BLaER1 treated with 17β-estradiol and CSF1 and Interleukin-3, amounts not matched to agents 10 nM and 100 nM (cell line): ENCODE data around the gene DCC.

Experiments used
- H3K27ac ChIP-seq, 11 experiments: shearing (Covaris generic); formaldehyde crosslinking; 2 replicates each; pipeline ENCODE4 v1.8.1; 2022
- H3K27me3 ChIP-seq, 11 experiments: shearing (Covaris generic); formaldehyde crosslinking; 2 replicates each; pipeline ENCODE4 v1.8.1; 2022
- H3K36me3 ChIP-seq, 11 experiments: shearing (Covaris generic); formaldehyde crosslinking; 2 replicates each; pipeline ENCODE4 v1.8.1; 2022
- H3K4me1 ChIP-seq, 10 experiments: shearing (Covaris generic); formaldehyde crosslinking; 2 replicates each; pipeline ENCODE4 v1.8.1; 2022
- H3K4me2 ChIP-seq, 11 experiments: shearing (Covaris generic); formaldehyde crosslinking; 2 replicates each; pipeline ENCODE4 v1.8.1; 2022
- H3K4me3 ChIP-seq, 10 experiments: shearing (Covaris generic); formaldehyde crosslinking; 2 replicates each; pipeline ENCODE4 v1.8.1; 2022
- H3K9ac ChIP-seq, 11 experiments: shearing (Covaris generic); formaldehyde crosslinking; 2 replicates each; pipeline ENCODE4 v1.8.1; 2022
- H3K9me3 ChIP-seq, 11 experiments: shearing (Covaris generic); formaldehyde crosslinking; replicated peaks in 1 of 11; 2 replicates each; pipeline ENCODE4 v1.8.1; 2022
- H4K20me1 ChIP-seq, 11 experiments: shearing (Covaris generic); formaldehyde crosslinking; 2 replicates each; pipeline ENCODE4 v1.8.1; 2022
- Cebpa-rat ChIP-seq, 11 experiments: shearing (Covaris generic); IDR thresholded peaks; 2 replicates each; pipeline ENCODE4 v1.8.1; 2022

The DCC gene

GRCh38 chr18:52367953-52368742 lies 28.2 kb downstream of the DCC start:
- Histone ChIP-seq H3K27me3 (no peaks in the 10 kb centered on the region), H3K4me2 (no peak overlapping the region), H4K20me1 (no peaks in the 10 kb centered on the region), H3K9me3 (peaks cover 0 to 8% (median 4%) of the 10 kb centered on the region in 11 experiments; a peak in 5 of 22 replicates), H3K4me1 (no peaks in the 10 kb centered on the region), H3K4me3 (no peak overlapping the region), H3K27ac (no peak overlapping the region), H3K9ac (no peak overlapping the region), H3K36me3 (no peaks in the 10 kb centered on the region)
- no peak for TF ChIP-seq Cebpa-rat (IDR thresholded peaks at IDR 0.05)

DNA sequence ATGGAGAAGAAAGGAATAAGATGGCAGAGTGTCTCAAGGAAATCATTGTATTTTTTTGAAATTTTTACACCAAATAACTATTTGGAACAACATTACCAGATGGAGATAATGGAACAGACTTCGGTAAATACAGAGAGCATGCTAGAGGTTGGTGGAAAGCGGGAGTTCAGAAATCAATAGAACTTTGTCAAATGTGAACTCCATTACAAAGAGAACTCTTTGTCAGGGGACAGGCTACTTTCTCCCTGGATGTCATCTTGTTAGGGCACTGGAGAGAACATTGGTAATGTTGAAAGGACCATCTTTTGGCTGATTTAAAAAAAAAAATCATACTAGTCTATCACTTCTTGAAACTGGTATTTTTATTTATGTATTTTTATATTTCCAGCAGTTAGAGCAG lies 30.8 kb downstream of the DCC start:
- Histone ChIP-seq H3K4me1 (peaks cover 0 to 8% (median 4%) of the 10 kb centered on the region in 10 experiments; a peak in 7 of 20 replicates), H3K9ac (no peak overlapping the region), H3K4me3 (no peak overlapping the region), H3K9me3 (peaks cover 0 to 8% (median 4%) of the 10 kb centered on the region in 11 experiments; a peak in 5 of 22 replicates), H3K27me3 (no peaks in the 10 kb centered on the region), H4K20me1 (no peaks in the 10 kb centered on the region), H3K36me3 (no peaks in the 10 kb centered on the region), H3K4me2 (no peak overlapping the region), H3K27ac (no peak overlapping the region)
- no peak for TF ChIP-seq Cebpa-rat (IDR thresholded peaks at IDR 0.05)

- Histone ChIP-seq H3K4me2 (no peak overlapping the region), H3K36me3 (no peaks in the 10 kb centered on the region), H3K9me3 (no peaks in the 10 kb centered on the region), H3K4me1 (peaks cover 0 to 8% (median 4%) of the 10 kb centered on the region in 10 experiments; a peak in 7 of 20 replicates), H4K20me1 (no peaks in the 10 kb centered on the region), H3K4me3 (no peak overlapping the region), H3K9ac (no peak overlapping the region), H3K27ac (no peak overlapping the region), H3K27me3 (no peaks in the 10 kb centered on the region)
- TF ChIP-seq Cebpa-rat (IDR thresholded peaks at IDR 0.05): no peak
Observed at GRCh38 chr18:52376104-52376503, 36.1 kb downstream of the DCC start.

GRCh38 chr18:52377094-52377493 lies 37.1 kb downstream of the DCC start:
- Histone ChIP-seq H3K27ac (no peak overlapping the region), H3K36me3 (no peaks in the 10 kb centered on the region), H3K4me1 (peaks cover 0 to 8% (median 4%) of the 10 kb centered on the region in 10 experiments; a peak in 7 of 20 replicates), H3K4me2 (no peak overlapping the region), H3K27me3 (no peaks in the 10 kb centered on the region), H4K20me1 (no peaks in the 10 kb centered on the region), H3K9ac (no peak overlapping the region), H3K4me3 (no peak overlapping the region), H3K9me3 (no peaks in the 10 kb centered on the region)
- no peak for TF ChIP-seq Cebpa-rat (IDR thresholded peaks at IDR 0.05)

GRCh38 chr18:52386306-52386705 lies 46.3 kb downstream of the DCC start:
- H3K9me3 ChIP-seq: no peaks in the 10 kb centered on the region
- no peak for TF ChIP-seq Cebpa-rat (IDR thresholded peaks at IDR 0.05)

GRCh38 chr18:52387175-52387574 lies 47.2 kb downstream of the DCC start:
- no peaks in the 10 kb centered on the region for H3K9me3 ChIP-seq
- TF ChIP-seq Cebpa-rat (IDR thresholded peaks at IDR 0.05): no peak
- H3K27me3 ChIP-seq: no peaks in the 10 kb centered on the region
- no peaks in the 10 kb centered on the region for H3K36me3 ChIP-seq
- H3K9ac ChIP-seq: no peak overlapping the region
- H3K4me1 ChIP-seq: no peaks in the 10 kb centered on the region
- H3K4me2 ChIP-seq: peak overlapping the region in 1 of 11 experiments; percentile 9; a peak in 1 of 22 replicates
- no peaks in the 10 kb centered on the region for H4K20me1 ChIP-seq
- H3K27ac ChIP-seq: no peak overlapping the region
- H3K4me3 ChIP-seq: no peak overlapping the region

More at GRCh38 chr18:52386306-52386705, 46.3 kb downstream of the DCC start:
- H3K27me3 ChIP-seq: no peaks in the 10 kb centered on the region
- H3K4me3 ChIP-seq: no peak overlapping the region
- H3K36me3 ChIP-seq: no peaks in the 10 kb centered on the region
- no peak overlapping the region for H3K4me2 ChIP-seq
- H3K27ac ChIP-seq: no peak overlapping the region
- H3K4me1 ChIP-seq: no peaks in the 10 kb centered on the region
- H3K9ac ChIP-seq: no peak overlapping the region
- H4K20me1 ChIP-seq: no peaks in the 10 kb centered on the region

DNA sequence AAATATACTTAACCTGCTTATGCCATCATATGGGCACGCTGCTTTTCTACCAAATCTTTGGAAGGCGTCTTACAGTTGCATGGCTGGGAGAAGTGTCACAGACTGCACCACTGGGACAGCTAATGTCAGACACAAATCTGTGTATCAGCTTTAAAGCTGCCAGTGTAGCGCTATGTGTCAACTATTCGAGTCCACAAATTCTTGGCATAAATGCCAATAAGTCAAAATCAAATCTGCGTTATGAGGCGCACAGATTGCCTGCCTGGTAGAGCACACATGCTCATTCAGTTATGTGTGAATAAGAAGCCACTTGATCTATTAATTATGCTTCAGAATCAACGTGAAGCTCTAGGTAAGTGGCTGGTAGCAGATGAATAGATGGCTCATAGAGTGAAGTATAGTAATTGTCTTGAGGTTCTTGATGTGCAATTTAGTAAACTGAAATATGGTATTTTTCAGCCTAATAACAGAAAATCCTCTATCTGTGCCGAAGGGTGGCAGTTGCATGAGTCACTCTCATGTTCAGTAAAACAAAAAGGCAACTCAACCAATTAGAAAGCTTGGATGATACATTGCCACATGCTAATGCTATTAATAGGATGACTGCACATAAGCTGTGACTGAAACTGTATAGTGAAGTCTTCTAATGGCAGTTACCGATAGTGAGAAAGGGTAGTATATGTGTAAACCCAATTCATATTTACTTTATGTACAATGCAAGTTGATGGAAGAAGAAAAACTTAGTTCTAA lies 52.0 kb downstream of the DCC start:
- Histone ChIP-seq H3K36me3 (no peaks in the 10 kb centered on the region), H3K9me3 (no peaks in the 10 kb centered on the region)

DNA sequence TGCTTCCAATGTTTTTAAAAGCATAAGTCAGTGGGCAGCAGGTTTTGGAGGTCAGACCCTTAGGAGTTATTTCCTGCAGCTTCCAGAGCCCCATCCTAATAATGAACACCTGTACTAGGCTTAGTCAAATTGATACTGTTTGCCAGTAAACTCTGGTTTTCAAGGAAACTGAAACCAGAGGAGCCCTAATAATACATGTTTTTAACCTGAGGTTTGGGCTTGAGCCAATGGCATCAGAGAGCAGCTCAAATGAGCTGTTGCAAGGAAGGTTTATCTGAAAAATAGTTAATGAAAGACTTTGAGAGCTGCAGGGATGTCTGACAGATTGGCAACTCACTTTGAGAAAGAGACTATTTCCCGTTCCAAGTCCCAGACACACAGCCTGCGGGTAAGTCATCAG lies 54.6 kb downstream of the DCC start:
- Histone ChIP-seq H3K36me3 (no peaks in the 10 kb centered on the region), H3K9ac (no peak overlapping the region), H4K20me1 (no peaks in the 10 kb centered on the region), H3K9me3 (no peaks in the 10 kb centered on the region), H3K4me3 (no peak overlapping the region), H3K27me3 (peaks cover 0 to 7% (median 0%) of the 10 kb centered on the region in 11 experiments; a peak in 4 of 22 replicates), H3K4me2 (no peak overlapping the region), H3K27ac (no peak overlapping the region), H3K4me1 (no peaks in the 10 kb centered on the region)
- no peak for TF ChIP-seq Cebpa-rat (IDR thresholded peaks at IDR 0.05)

More for the DNA sequence above, 52.0 kb downstream of the DCC start:
- Histone ChIP-seq H4K20me1 (no peaks in the 10 kb centered on the region), H3K9ac (no peak overlapping the region), H3K27ac (no peak overlapping the region), H3K4me1 (no peaks in the 10 kb centered on the region), H3K4me2 (no peak overlapping the region), H3K27me3 (peaks cover 0 to 7% (median 0%) of the 10 kb centered on the region in 11 experiments; a peak in 4 of 22 replicates), H3K4me3 (no peak overlapping the region)
- TF ChIP-seq Cebpa-rat (IDR thresholded peaks at IDR 0.05): no peak

- Histone ChIP-seq H3K9ac (no peak overlapping the region), H3K4me2 (no peak overlapping the region), H3K27ac (no peak overlapping the region), H3K9me3 (no peaks in the 10 kb centered on the region), H3K4me3 (no peak overlapping the region), H3K36me3 (no peaks in the 10 kb centered on the region), H3K27me3 (peaks cover 0 to 7% (median 0%) of the 10 kb centered on the region in 11 experiments; a peak in 4 of 22 replicates), H4K20me1 (no peaks in the 10 kb centered on the region), H3K4me1 (no peaks in the 10 kb centered on the region)
- TF ChIP-seq Cebpa-rat (IDR thresholded peaks at IDR 0.05): no peak
Observed at GRCh38 chr18:52395146-52395852, 55.3 kb downstream of the DCC start.
